Daoy (cell line): Measurements from ENCODE around the gene CDO1. TPM values are rescaled to one million over a fixed set of nuclear protein-coding genes. Genes with fewer than 3 reads are reported as not detected.

Experiments used
- DNase-seq: peaks from one replicate; pipeline ENCODE4 v3.0.0-alpha.2; 2015; ENCODE audit warnings: low read depth
- total RNA-seq: library from RNA; depleted of rRNA; stranded (reverse); fragments of >200 nt; shearing (Covaris generic); gene quantifications from 2 replicates; pipeline ENCODE4 v1.2.3, GENCODE V29; 2014; rRNA removed

Gene CDO1
- total RNA-seq, 1 experiment from 2014 or later, result 10.7 TPM

- no peak for DNase-seq
Observed at GRCh38 chr5:115785381-115786065, 30.9 kb downstream of the CDO1 start.

- no peak for DNase-seq
Observed at GRCh38 chr5:115778417-115778816, 38.0 kb downstream of the CDO1 start.

GRCh38 chr5:115776989-115777388, 39.5 kb downstream of the CDO1 start:
- no peak for DNase-seq

- no peak for DNase-seq
Observed at GRCh38 chr5:115775999-115776398, 40.5 kb downstream of the CDO1 start.

DNA sequence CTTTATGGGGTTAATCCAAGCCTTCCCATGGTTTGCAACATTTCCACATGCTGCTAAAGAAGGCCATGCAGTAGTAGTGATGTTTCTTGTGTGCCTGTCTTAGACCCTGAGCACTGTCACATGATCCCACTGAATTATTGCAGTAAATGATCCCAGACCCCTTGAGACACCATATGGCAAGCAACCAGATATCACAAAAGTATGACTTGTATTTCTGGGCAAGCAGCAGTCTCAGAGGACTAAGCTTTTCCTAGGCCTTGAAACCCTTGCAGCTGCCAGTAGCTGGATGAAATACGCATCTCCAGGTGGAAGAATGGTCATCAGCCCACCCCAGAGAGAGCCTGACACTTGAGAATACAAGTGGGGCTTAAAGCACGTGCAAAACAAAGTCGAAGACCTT, 41.8 kb downstream of the CDO1 start:
- DNase-seq, result no peak

DNA sequence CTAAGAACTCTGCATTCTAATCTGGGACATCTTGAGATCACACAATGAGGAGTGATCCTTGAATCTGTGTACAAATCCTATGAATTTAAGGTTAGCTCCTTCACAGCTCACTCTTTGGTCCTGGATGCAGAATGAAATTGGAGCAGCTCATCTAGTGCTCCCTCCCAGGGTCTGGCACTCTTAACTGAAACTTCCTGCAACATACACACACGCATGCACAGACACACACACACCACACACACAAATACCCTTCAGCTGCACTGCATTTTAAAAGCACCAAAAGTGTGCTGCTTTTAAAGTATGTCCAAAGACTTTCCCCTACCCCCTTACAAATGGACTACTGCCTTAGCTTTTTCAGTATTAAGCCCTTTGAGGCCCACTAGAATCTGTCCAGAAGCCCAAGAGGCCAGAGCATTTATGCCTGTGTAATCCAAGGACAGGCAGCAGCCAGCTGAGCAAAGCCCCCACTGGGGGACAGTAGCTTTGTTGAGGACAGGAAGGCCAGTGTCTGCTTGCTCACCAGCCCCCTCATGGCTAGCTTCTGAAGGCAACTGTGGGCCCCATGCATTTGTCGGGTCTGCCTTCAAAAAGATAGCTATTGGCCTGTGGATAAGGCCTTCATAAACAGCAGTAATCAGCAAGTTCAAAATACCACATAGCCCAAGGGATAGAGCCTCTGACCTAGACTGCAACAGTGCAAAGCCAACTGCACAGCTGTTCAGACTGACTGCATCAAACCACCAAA, 43.6 kb downstream of the CDO1 start:
- DNase-seq, result no peak

- DNase-seq, result peak; percentile 34
Observed at GRCh38 chr5:115770466-115770865, 46.0 kb downstream of the CDO1 start.

DNA sequence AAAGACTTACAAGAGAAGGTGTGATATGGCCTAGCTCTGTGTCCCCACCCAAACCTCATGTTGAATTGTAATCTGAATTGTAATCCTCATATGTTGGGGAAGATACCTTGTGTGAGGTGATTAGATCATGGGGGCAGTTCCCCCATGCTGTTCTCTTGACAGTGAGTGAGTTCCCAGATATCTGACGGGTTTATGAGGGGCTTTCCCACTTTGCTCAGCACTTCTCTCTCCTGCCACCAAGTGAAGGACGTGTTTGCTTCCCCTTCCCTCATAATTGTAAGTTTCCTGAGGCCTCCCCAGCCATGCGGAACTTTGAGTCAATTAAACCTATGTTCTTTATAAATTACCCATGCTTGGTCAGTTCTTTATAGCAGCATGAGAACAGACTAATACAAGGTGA, 49.0 kb downstream of the CDO1 start:
- no peak for DNase-seq

- no peak for DNase-seq
Observed at GRCh38 chr5:115766608-115767007, 49.9 kb downstream of the CDO1 start.

DNA sequence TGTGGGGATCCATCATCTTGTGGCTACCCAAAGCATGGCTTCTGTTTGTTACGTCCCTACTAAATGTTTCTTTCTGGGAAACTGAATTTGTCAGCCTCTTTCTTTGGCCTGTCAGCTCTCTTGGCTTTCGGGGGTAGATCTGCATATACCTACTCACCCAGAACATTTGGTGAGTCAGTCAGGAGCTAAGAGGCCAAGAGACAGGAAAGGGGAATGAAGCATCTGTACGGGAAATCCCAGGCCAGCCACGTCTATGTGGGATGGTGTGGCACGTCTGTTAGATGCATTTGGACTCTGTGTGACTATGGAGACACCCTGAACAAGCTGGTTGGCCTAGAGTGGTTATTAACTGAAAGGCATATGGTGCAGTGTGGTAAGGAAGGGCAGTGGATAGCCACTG, 58.1 kb downstream of the CDO1 start:
- peak; percentile 62 for DNase-seq

- no peak for DNase-seq
Observed at GRCh38 chr5:115755675-115756074, 60.8 kb downstream of the CDO1 start.

Other genes with a start within 250 kb of the CDO1 start
- 0.30 and 0.40 TPM in 2 replicates for gene TICAM2, start 214.2 kb downstream of the CDO1 start, total RNA-seq
- gene TMED7, start 190.6 kb downstream of the CDO1 start, total RNA-seq, result 113 and 121 TPM in 2 replicates
- 64.1 and 87.3 TPM in 2 replicates for gene ATG12, start 24.9 kb upstream of the CDO1 start, total RNA-seq
- gene AP3S1, start 25.3 kb upstream of the CDO1 start, total RNA-seq, result 109 and 194 TPM in 2 replicates
- gene LVRN, start 145.8 kb upstream of the CDO1 start, total RNA-seq, result 0.06 TPM in 1 of 2 replicates, not detected in the other
- 1.3 TPM in 1 of 2 replicates, not detected in the other for gene ARL14EPL, start 215.8 kb upstream of the CDO1 start, total RNA-seq